Fibroblast of villous mesenchyme (primary cell): Measurements from ENCODE around the gene TBPL1. TPM values are rescaled to one million over a fixed set of nuclear protein-coding genes. Genes with fewer than 3 reads are reported as not detected.
A peak's percentile ranks its signal among the peaks of the same experiment; 100 is the strongest.

Experiments
- DNase-seq: peaks from one replicate; pipeline ENCODE4 v3.0.0-alpha.2; 2010; ENCODE audit warnings: low read depth
- H3K4me3 ChIP-seq: 2 replicates; pipeline ENCODE4 v1.5.1; 2011; ENCODE audit warnings: low read depth, mild to moderate bottlenecking, low read length
- total RNA-seq: library from RNA; depleted of rRNA; stranded (reverse); fragments of >200 nt; gene quantifications from 2 replicates; pipeline ENCODE4 v1.2.3, GENCODE V29; 2012
- TF ChIP-seq, protein P1 (sequence below): IDR thresholded peaks from 2 replicates; pipeline ENCODE4 v1.5.1; 2012; ENCODE audit warnings: low read depth, mild to moderate bottlenecking, low read length; ENCODE audit not compliant: insufficient read depth

The TBPL1 gene
- total RNA-seq, result 6.4 and 18.6 TPM in 2 replicates

GRCh38 chr6:133952815-133953633, at the start of gene TBPL1:
TBPL1 (plus strand) TSS chr6:133953224; CDS start chr6:133980126, 26,902 bp downstream.
- TF ChIP-seq, protein P1, sequence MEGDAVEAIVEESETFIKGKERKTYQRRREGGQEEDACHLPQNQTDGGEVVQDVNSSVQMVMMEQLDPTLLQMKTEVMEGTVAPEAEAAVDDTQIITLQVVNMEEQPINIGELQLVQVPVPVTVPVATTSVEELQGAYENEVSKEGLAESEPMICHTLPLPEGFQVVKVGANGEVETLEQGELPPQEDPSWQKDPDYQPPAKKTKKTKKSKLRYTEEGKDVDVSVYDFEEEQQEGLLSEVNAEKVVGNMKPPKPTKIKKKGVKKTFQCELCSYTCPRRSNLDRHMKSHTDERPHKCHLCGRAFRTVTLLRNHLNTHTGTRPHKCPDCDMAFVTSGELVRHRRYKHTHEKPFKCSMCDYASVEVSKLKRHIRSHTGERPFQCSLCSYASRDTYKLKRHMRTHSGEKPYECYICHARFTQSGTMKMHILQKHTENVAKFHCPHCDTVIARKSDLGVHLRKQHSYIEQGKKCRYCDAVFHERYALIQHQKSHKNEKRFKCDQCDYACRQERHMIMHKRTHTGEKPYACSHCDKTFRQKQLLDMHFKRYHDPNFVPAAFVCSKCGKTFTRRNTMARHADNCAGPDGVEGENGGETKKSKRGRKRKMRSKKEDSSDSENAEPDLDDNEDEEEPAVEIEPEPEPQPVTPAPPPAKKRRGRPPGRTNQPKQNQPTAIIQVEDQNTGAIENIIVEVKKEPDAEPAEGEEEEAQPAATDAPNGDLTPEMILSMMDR, result no peak
- H3K4me3 ChIP-seq, result peak within 1 kb of the TSS; percentile 91
- peak; percentile 94 for DNase-seq

GRCh38 chr6:133903855-133904254, 49.2 kb upstream of the TBPL1 start:
- TF ChIP-seq, protein P1, result no peak
- no peak for DNase-seq
- no peak overlapping the region for H3K4me3 ChIP-seq

DNA sequence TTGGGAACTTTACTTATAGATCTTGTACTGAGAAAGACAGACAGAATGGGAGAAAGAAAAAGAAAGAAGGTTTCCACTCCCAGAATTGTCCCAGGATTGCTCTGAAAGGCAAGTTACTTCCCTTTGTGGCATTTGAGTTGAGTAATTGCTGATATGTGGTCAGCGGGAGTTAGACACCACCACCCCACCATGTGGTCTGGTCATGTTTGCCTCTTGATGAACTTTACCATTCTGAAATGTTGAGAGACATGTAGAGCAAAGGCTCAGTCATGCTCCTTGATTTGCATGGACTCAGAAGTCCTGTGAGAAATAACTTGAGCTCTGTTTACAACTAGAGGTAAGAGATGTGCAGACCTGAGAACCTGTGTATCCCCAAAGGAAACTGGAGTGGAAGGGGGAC, 47.0 kb upstream of the TBPL1 start:
- TF ChIP-seq, protein P1, result no peak
- no peak overlapping the region for H3K4me3 ChIP-seq
- DNase-seq, result peak; percentile 34

DNA sequence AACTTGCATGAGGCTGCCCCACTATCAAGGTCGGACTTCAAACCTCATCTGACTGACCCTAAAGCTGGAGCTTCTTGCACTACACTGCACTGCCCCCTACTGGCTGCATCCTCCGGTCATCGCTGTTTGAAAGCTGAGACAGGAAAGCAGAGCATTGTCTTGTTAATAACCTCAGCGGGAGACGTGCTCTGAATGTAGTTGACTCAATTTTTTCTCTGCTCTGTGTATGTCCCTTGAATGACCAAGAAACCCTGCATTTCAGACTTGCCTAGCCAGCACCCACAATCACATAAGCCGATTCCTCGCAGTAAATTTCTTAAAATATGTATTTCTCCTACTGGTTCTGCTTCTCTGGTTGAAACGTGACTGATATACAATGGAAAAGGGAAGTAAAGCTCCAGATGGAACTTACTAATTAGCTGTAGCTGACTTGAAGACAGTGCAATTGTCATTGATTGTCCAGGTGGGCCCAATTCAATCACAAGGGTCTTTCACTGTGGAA, 36.3 kb upstream of the TBPL1 start:
- H3K4me3 ChIP-seq, result no peak overlapping the region
- TF ChIP-seq, protein P1, result peak; percentile 92
- peak; percentile 89 for DNase-seq

DNA sequence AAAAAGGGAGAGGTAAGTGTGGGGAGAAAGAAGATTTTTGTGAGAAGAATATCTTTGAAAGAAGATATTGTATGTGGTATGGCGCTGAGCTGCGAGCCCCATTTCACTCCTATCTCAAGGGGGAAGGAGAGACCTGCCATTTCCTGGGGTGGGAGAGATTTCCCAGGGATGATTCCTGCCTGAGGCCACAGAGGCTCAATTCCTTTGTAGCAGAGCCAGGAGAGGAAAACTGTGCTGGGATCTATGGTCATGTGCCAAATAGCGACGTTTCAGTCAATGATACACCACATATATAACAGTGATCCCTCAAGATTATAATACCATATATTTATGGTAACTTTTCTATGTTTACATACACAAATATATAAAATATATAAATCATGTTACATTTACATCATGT, 35.2 kb upstream of the TBPL1 start:
- TF ChIP-seq, protein P1, result no peak

GRCh38 chr6:133918208-133918930, 34.7 kb upstream of the TBPL1 start:
- DNase-seq, result no peak
- TF ChIP-seq, protein P1, result no peak
- no peak overlapping the region for H3K4me3 ChIP-seq

More for the DNA sequence above, 35.2 kb upstream of the TBPL1 start:
- no peak overlapping the region for H3K4me3 ChIP-seq
- no peak for DNase-seq
